Activated CD8-positive, alpha-beta memory T cell treated with anti-CD3 and anti-CD28 coated beads for 36 hours (primary cell): Measurements from ENCODE around the gene PIM3. TPM values are rescaled to one million over a fixed set of nuclear protein-coding genes. Genes with fewer than 3 reads are reported as not detected.

Source experiments
- CTCF ChIA-PET: fragments of 350-600 bp; sonication (Branson Sonifier 250); formaldehyde crosslinking; loops from one replicate; lab custom pipeline; 2021; ENCODE audit warnings: antibody characterized with exemption; lab: Charles Lee
- POLR2A ChIA-PET: fragments of 350-600 bp; sonication (Branson Sonifier 250); formaldehyde crosslinking; loops from one replicate; lab custom pipeline; 2021; ENCODE audit warnings: antibody characterized with exemption; lab: Charles Lee
- total RNA-seq, 2 experiments: library from RNA; stranded (reverse); gene quantifications; one replicate each; pipeline ENCODE4 v1.2.3, GENCODE V29; 2021

Gene PIM3
- total RNA-seq, 2 experiments from 2014 or later: 198 to 203 TPM

GRCh38 chr22:49950396-49950994, 10.1 kb upstream of the PIM3 start:
- ChIA-PET CTCF (no interaction called here), POLR2A (interaction anchor here (0.6 kb wide), 1 partner anchor 9 kb away, joined by 4 read pairs; no protein-coding TSS in a partner anchor)

DNA sequence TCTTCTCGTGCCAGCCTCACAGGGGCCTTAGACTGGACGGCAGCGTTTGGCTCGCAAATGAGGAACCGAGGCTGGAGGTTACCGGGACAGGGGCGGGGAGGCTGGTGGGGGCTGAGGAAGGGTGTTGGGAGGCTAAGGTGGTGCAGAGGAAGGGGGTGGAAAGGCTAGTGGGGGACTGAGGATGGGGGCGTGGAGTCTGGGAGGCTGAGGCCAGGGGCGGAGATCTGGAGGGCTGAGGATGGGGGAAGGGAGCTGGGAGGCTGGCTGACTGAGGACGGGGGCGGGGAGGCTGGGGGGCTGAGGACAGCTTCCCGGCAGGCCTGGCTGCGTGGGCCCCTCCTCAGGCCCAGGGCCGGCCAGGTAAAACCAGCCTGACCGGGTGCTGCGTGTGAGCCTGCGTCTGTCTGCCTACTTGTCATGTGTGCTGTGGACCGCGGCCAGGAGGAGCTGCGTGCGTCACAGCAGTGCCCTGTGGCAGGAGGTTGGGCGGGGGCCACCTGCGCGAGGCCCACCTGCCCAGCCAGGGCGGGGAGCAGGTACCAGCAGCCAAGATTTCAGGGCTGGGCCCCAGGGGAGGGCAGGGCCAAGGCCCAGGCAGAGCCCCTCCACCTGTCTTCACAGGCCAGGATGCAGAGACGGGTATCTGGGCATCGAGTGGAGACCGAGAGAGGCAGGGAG, 9.4 kb upstream of the PIM3 start:
- ChIA-PET CTCF (no interaction called here), POLR2A (interaction anchor here (0.6 kb wide), 1 partner anchor 8 kb away, joined by 4 read pairs; no protein-coding TSS in a partner anchor)

DNA sequence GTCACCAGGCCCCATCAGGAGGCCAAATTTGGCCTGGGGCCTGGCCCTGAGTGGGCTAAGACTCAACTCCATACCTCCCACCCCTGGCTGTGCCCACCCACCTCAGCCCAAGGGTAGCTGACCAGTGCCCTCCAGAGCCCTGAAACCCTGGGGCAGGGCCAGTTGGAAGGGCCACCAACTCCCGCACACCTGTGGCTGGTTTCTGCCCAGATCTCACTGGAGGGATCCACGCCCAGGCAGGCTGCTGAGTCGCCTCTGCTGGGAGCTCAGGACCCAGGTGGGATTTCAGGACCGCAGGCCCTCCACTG, 8.9 kb upstream of the PIM3 start:
- CTCF ChIA-PET: interaction anchor here (1.9 kb wide), 1 partner anchor 79 kb away, joined by 5 read pairs; no protein-coding TSS in a partner anchor
- POLR2A ChIA-PET: interaction anchor here (0.6 to 1.2 kb wide), 2 partner anchors 15 to 32 kb away, joined by 3 to 4 read pairs; no protein-coding TSS in a partner anchor

- POLR2A ChIA-PET: interaction anchor here (0.6 to 1.2 kb wide), 2 partner anchors 15 to 32 kb away, joined by 3 to 4 read pairs; no protein-coding TSS in a partner anchor
- CTCF ChIA-PET: interaction anchor here (1.9 kb wide), 1 partner anchor 78 kb away, joined by 5 read pairs; no protein-coding TSS in a partner anchor
These were observed 8.3 kb upstream of the PIM3 start for GRCh38 chr22:49951986-49952896.

- ChIA-PET CTCF (interaction anchor here (1.9 kb wide), 1 partner anchor 77 kb away, joined by 5 read pairs; no protein-coding TSS in a partner anchor), POLR2A (interaction anchor here (1.2 kb wide), 1 partner anchor 14 kb away, joined by 3 read pairs; no protein-coding TSS in a partner anchor)
These were observed 7.4 kb upstream of the PIM3 start for GRCh38 chr22:49953027-49953679.

DNA sequence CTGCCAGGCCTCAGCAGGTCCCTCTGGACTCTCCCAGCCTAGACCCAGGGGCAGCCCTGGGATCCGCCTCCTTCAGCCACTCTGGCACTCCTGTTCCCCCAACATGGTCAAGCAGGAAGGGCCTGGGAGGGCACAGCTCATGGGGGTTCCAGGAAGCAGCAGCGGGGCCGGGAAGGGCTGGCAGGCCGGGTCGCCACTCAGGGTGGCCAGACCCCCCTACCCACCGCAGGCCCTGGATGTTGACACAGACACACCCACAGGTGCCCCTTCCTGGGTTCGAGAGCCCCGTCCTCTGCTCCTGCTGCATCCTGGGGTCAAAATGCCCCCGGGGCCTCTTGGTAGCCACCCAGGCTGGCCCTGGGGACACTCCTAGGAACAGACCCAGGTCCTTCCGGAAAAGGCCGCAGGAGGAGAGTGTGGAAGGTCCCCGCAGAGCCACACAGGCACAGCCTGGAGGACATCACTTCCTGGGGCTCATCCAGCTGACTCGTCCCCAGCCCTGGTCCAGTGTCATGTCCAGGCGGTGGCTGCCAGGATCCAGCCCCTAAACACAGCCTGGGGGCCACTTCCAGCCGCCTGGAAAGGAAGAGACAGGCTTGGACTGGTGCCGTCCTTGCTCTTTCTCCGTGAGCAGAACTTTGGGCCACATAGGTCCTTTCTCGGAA, 6.8 kb upstream of the PIM3 start:
- CTCF ChIA-PET: interaction anchor here (1.3 to 1.9 kb wide), 2 partner anchors 14 to 77 kb away, joined by 4 to 5 read pairs; no protein-coding TSS in a partner anchor
- POLR2A ChIA-PET: no interaction called here

DNA sequence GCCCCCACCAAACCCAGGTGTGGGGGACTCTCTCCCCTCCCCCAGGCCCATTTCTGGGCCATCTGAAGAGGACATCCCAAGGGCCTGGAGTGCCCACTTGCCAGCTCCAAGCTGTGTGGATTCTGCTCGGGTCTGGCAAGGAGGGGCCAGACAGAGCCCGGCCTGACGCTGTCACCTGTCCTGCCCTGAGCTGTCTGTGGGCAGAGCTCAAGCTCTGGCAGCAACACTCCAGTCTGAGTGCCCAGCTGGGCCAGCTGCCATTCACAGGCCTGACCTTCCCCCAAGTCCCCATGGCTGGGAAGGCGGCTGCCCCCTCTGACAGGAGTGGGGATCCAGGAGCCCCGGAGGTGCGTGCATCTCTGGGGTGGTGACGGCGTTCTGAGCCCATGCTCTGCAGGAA, 6.2 kb upstream of the PIM3 start:
- ChIA-PET POLR2A (no interaction called here), CTCF (interaction anchor here (1.3 kb wide), 1 partner anchor 13 kb away, joined by 4 read pairs; no protein-coding TSS in a partner anchor)

- CTCF ChIA-PET: interaction anchor here (1.3 kb wide), 1 partner anchor 12 kb away, joined by 4 read pairs; no protein-coding TSS in a partner anchor
These were observed 5.5 kb upstream of the PIM3 start for GRCh38 chr22:49954991-49955580.

GRCh38 chr22:49955581-49956417, 4.8 kb upstream of the PIM3 start:
- POLR2A ChIA-PET: interaction anchor here (0.6 kb wide), 1 partner anchor 82 kb away, joined by 3 read pairs; no protein-coding TSS in a partner anchor

More at GRCh38 chr22:49954991-49955580, 5.5 kb upstream of the PIM3 start:
- POLR2A ChIA-PET: interaction anchor here (0.6 kb wide), 1 partner anchor 82 kb away, joined by 3 read pairs; no protein-coding TSS in a partner anchor

GRCh38 chr22:49956418-49956770, 4.2 kb upstream of the PIM3 start:
- POLR2A ChIA-PET: no interaction called here
- CTCF ChIA-PET: no interaction called here

More at GRCh38 chr22:49955581-49956417, 4.8 kb upstream of the PIM3 start:
- CTCF ChIA-PET: no interaction called here

DNA sequence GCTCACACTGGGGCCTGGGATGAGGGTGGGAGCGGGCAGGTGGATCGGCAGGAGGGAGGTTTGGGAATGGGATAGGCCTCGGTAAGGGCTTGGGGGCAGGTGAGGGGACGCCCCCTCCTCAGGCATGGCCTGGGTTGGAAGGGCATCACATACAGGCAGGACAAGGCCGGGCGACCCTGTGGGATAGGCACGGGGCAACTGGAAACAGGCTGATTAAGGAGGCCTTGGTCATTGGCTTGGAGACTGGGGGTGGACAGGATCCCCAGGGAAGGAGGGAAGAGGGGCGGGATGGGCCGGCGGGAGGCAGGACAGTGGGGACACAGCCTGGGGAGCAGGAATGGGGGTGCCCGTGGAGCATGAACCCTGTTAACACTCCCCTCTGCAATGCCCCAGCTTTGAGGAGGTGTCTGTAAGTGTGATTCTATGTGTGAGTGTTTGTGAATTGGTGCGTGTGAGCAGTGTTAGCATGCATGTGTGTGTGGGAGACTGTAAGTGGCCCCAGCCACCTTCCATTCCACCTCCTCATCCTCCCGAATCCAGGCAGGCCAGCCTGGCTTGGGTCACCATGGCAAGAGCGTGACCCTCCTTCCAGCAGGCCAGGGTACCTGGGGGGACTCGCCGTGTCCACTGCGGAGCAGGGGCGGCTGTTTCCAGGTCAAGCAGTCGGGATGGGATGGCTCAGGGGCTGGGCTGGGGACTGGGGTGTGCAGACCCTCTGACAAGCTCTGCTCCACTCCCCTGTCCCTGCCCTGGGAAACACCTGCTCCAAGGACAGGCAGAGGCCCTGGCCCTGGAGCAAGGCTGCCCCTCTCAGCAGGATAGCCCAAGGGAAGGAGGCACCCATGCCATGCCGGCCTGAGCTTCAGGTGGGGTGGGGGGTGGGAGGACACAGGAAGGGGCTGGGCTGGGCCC, 3.4 kb upstream of the PIM3 start:
- POLR2A ChIA-PET: interaction anchor here (0.6 to 1.1 kb wide), 2 partner anchors 21 to 150 kb away, joined by 3 to 5 read pairs; no protein-coding TSS in a partner anchor
- CTCF ChIA-PET: interaction anchor here (0.6 kb wide), 1 partner anchor 21 kb away, joined by 3 read pairs; no protein-coding TSS in a partner anchor

GRCh38 chr22:49957826-49958365, 2.7 kb upstream of the PIM3 start:
- ChIA-PET CTCF (interaction anchor here (0.6 to 1.8 kb wide), 2 partner anchors 11 to 21 kb away, joined by 3 to 7 read pairs; no protein-coding TSS in a partner anchor), POLR2A (interaction anchor here (0.6 to 1.1 kb wide), 2 partner anchors 22 to 149 kb away, joined by 3 to 5 read pairs; no protein-coding TSS in a partner anchor)

DNA sequence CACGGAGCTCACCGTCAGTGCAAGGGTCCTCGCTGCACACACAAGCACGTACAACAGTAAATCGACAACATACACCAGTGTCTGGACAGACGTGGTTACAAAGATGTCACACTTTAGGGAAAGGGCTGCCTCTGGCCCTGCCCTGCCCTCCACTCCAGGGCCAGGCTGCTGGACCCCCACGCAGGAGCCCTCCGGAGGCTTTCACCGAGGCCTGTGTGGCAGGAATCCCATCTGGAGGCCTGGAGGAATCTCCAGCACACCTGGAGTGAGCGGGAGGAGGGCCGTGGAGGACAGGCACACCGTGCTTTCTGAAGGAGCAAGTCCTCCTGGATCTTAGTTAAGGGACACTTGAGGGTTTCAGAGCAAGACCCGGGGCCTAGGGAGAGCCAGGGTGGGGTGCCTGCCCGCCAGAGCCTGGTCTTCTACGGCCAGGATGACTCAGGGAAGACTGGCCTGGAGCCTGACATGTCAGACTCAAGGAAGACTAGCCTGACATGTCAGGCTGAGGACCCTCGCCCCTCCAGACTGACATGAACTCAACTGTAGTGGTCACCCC, 2.1 kb upstream of the PIM3 start:
- ChIA-PET CTCF (interaction anchor here (1.8 kb wide), 1 partner anchor 12 kb away, joined by 7 read pairs; no protein-coding TSS in a partner anchor), POLR2A (interaction anchor here (1.0 to 1.1 kb wide), 3 partner anchors 13 to 22 kb away, joined by 3 to 5 read pairs (median 4); no protein-coding TSS in a partner anchor)

DNA sequence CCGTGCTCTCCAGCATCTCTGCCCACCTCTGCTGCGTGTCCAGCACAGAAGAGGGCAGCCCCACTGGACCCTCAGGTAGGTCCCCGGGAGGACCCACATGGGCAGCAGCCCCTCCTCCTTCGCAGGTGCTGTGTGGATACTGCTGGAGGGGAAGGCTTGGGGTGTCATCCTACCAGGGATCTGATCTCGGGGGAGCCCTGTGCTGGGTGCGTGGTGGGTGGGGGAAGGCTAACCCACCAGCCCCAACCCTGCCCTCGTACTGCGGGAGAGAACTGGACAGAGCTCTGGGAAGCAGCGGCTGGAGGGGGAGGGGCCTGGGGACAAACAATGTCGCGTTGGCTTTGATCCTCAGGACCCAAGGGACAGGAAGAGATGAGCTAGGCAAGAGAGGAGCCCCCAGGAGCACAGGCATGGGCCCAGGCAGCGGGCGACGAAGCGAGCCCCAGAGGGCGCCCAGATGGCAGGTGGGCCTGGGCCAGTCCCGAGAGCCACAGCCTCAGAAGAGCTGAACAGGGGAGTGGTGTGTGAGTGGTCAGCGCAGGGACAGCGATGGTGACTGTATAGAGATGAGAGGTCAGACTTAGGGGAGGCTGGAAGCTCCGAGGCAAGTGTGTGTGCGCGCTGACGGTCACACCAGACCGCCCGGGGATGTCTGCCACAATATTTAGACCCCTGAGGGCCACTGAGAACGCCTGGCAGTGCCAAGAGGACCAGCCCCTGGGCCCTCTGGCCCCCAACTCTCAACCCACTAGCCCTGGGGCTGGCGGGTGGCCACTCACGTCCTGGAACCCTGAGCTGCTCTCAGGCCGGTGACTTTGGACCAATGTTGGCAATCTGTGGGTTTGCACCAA, 1.4 kb upstream of the PIM3 start:
- ChIA-PET CTCF (interaction anchor here (0.8 to 1.8 kb wide), 2 partner anchors 12 to 41 kb away, joined by 3 to 7 read pairs; partner anchors contain the start of genes ALG12 and CRELD2), POLR2A (interaction anchor here (0.6 to 4.4 kb wide), 5 partner anchors 8 to 23 kb away, joined by 3 to 72 read pairs (median 4); no protein-coding TSS in a partner anchor)
